WTC11 (cell line): ENCODE measurements around the gene CCDC136. TPM values are rescaled to one million over a fixed set of nuclear protein-coding genes. Genes with fewer than 3 reads are reported as not detected.
A peak's percentile ranks its signal among the peaks of the same experiment; 100 is the strongest.

Experiments
- CREB1 ChIP-seq: sonication (generic); formaldehyde crosslinking; IDR thresholded peaks from 2 replicates; pipeline ENCODE4 v1.8.0; 2023; ENCODE audit warnings: mild to moderate bottlenecking, missing genetic modification reagents
- GTF2I ChIP-seq: fragments of 250-450 bp; sonication (Bioruptor Pico); conservative IDR thresholded peaks from 2 replicates; pipeline ENCODE4 v1.4.0; 2021; ENCODE audit warnings: mild to moderate bottlenecking
- IRF2 ChIP-seq: sonication (generic); formaldehyde crosslinking; IDR thresholded peaks from 2 replicates; pipeline ENCODE4 v1.8.0; 2022; ENCODE audit warnings: low read depth, missing genetic modification reagents, borderline replicate concordance
- NR1H2 ChIP-seq: sonication (generic); formaldehyde crosslinking; IDR thresholded peaks from 2 replicates; pipeline ENCODE4 v1.9.0; 2021; ENCODE audit warnings: mild to moderate bottlenecking, moderate library complexity, missing genetic modification reagents
- OVOL2 ChIP-seq: fragments of 250-450 bp; sonication (Bioruptor Pico); IDR thresholded peaks from 2 replicates; pipeline ENCODE4 v1.9.0; 2021; ENCODE audit warnings: mild to moderate bottlenecking, borderline replicate concordance
- RELA ChIP-seq: sonication (generic); formaldehyde crosslinking; IDR thresholded peaks from 2 replicates; pipeline ENCODE4 v1.8.1; 2022; ENCODE audit warnings: missing genetic modification reagents, mild to moderate bottlenecking, borderline replicate concordance
- SMAD3 ChIP-seq: sonication (generic); formaldehyde crosslinking; IDR thresholded peaks from 2 replicates; pipeline ENCODE4 v1.8.0; 2022; ENCODE audit warnings: missing genetic modification reagents, mild to moderate bottlenecking, borderline replicate concordance
- SMAD4 ChIP-seq: sonication (generic); formaldehyde crosslinking; IDR thresholded peaks from 2 replicates; pipeline ENCODE4 v1.8.0; 2022; ENCODE audit warnings: mild to moderate bottlenecking, missing genetic modification reagents
- SOX15 ChIP-seq: fragments of 250-450 bp; sonication (Bioruptor Pico); IDR thresholded peaks from 2 replicates; pipeline ENCODE4 v1.9.0; 2021; ENCODE audit warnings: mild to moderate bottlenecking
- TCF7 ChIP-seq: sonication (generic); formaldehyde crosslinking; IDR thresholded peaks from 2 replicates; pipeline ENCODE4 v1.8.0; 2022; ENCODE audit warnings: mild to moderate bottlenecking, low read depth, missing genetic modification reagents, moderate library complexity
- ZBTB21 ChIP-seq: sonication (generic); formaldehyde crosslinking; IDR thresholded peaks from 2 replicates; pipeline ENCODE4 v1.8.1; 2023; ENCODE audit warnings: mild to moderate bottlenecking, missing genetic modification reagents, borderline replicate concordance
- ZNF121 ChIP-seq: sonication (generic); formaldehyde crosslinking; IDR thresholded peaks from 2 replicates; pipeline ENCODE4 v1.8.0; 2023; ENCODE audit warnings: missing genetic modification reagents
- total RNA-seq: library from RNA; stranded (reverse); gene quantifications from 3 replicates; pipeline ENCODE4 v1.2.3, GENCODE V29; 2021
- TF ChIP-seq, protein P1 (sequence below): sonication (generic); formaldehyde crosslinking; IDR thresholded peaks from 2 replicates; pipeline ENCODE4 v1.8.1; 2022; ENCODE audit warnings: missing genetic modification reagents, borderline replicate concordance
- TF ChIP-seq, protein P2 (sequence below): sonication (generic); formaldehyde crosslinking; IDR thresholded peaks from 2 replicates; pipeline ENCODE4 v1.8.0; 2022; ENCODE audit warnings: missing genetic modification reagents
- TF ChIP-seq, protein P3 (sequence below): sonication (generic); formaldehyde crosslinking; IDR thresholded peaks from 2 replicates; pipeline ENCODE4 v1.8.1; 2022; ENCODE audit warnings: mild to moderate bottlenecking, missing genetic modification reagents, moderate library complexity, borderline replicate concordance
- TF ChIP-seq, protein P4 (sequence below): sonication (generic); formaldehyde crosslinking; IDR thresholded peaks from 2 replicates; pipeline ENCODE4 v1.8.0; 2023; ENCODE audit warnings: missing genetic modification reagents, mild to moderate bottlenecking, borderline replicate concordance
- TF ChIP-seq, protein P5 (sequence below): sonication (generic); formaldehyde crosslinking; IDR thresholded peaks from 2 replicates; pipeline ENCODE4 v1.8.1; 2023; ENCODE audit warnings: mild to moderate bottlenecking, missing genetic modification reagents, moderate library complexity
- TF ChIP-seq, protein P6 (sequence below): fragments of 250-450 bp; sonication (Bioruptor Pico); conservative IDR thresholded peaks from 2 replicates; pipeline ENCODE4 v1.9.0; 2021; ENCODE audit warnings: mild to moderate bottlenecking
- TF ChIP-seq, protein P7 (sequence below): sonication (generic); formaldehyde crosslinking; IDR thresholded peaks from 2 replicates; pipeline ENCODE4 v1.8.1; 2022; ENCODE audit warnings: low read depth, missing genetic modification reagents, borderline replicate concordance

CCDC136 gene
- total RNA-seq, 1 experiment from 2014 or later, result 51.0 TPM

DNA sequence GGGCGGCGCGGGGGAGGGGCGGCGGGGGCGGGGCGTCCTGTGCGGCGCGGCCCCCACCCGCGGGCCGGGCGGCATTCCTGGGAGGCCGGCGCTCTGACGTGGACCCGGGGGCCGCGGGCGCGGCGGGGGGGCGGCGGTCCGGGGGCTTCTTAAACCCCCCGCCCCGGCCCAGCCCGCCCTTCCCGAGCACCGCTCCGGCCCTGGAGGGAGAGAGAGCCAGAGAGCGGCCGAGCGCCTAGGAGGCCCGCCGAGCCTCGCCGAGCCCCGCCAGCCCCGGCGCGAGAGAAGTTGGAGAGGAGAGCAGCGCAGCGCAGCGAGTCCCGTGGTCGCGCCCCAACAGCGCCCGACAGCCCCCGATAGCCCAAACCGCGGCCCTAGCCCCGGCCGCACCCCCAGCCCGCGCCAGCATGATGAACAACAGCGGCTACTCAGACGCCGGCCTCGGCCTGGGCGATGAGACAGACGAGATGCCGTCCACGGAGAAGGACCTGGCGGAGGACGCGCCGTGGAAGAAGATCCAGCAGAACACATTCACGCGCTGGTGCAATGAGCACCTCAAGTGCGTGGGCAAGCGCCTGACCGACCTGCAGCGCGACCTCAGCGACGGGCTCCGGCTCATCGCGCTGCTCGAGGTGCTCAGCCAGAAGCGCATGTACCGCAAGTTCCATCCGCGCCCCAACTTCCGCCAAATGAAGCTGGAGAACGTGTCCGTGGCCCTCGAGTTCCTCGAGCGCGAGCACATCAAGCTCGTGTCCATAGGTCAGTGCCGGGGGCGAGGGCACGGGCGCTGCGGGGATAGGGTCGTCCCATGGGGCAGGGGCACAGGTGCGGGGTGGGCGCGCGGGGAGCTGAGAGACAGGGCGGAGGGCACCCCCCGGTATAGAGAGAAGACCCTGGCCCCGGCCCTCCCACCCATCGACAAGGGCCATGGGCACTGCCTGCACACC, 38.7 kb downstream of the CCDC136 start, which contains the start of gene FLNC (continued):
- TF ChIP-seq, protein P1, sequence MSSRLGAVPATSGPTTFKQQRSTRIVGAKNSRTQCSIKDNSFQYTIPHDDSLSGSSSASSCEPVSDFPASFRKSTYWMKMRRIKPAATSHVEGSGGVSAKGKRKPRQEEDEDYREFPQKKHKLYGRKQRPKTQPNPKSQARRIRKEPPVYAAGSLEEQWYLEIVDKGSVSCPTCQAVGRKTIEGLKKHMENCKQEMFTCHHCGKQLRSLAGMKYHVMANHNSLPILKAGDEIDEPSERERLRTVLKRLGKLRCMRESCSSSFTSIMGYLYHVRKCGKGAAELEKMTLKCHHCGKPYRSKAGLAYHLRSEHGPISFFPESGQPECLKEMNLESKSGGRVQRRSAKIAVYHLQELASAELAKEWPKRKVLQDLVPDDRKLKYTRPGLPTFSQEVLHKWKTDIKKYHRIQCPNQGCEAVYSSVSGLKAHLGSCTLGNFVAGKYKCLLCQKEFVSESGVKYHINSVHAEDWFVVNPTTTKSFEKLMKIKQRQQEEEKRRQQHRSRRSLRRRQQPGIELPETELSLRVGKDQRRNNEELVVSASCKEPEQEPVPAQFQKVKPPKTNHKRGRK, result no peak
- TF ChIP-seq ZNF121, result no peak
- TF ChIP-seq OVOL2, result no peak
- TF ChIP-seq, protein P2, sequence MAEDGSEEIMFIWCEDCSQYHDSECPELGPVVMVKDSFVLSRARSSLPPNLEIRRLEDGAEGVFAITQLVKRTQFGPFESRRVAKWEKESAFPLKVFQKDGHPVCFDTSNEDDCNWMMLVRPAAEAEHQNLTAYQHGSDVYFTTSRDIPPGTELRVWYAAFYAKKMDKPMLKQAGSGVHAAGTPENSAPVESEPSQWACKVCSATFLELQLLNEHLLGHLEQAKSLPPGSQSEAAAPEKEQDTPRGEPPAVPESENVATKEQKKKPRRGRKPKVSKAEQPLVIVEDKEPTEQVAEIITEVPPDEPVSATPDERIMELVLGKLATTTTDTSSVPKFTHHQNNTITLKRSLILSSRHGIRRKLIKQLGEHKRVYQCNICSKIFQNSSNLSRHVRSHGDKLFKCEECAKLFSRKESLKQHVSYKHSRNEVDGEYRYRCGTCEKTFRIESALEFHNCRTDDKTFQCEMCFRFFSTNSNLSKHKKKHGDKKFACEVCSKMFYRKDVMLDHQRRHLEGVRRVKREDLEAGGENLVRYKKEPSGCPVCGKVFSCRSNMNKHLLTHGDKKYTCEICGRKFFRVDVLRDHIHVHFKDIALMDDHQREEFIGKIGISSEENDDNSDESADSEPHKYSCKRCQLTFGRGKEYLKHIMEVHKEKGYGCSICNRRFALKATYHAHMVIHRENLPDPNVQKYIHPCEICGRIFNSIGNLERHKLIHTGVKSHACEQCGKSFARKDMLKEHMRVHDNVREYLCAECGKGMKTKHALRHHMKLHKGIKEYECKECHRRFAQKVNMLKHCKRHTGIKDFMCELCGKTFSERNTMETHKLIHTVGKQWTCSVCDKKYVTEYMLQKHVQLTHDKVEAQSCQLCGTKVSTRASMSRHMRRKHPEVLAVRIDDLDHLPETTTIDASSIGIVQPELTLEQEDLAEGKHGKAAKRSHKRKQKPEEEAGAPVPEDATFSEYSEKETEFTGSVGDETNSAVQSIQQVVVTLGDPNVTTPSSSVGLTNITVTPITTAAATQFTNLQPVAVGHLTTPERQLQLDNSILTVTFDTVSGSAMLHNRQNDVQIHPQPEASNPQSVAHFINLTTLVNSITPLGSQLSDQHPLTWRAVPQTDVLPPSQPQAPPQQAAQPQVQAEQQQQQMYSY, result peak; percentile 60
- TF ChIP-seq CREB1 (CRISPR knock-in tag), result peak; percentile 87; the same call in 1 of the 2 replicates
- TF ChIP-seq SOX15, result no peak
- TF ChIP-seq IRF2 (CRISPR knock-in tag), result no peak
- TF ChIP-seq, protein P3, sequence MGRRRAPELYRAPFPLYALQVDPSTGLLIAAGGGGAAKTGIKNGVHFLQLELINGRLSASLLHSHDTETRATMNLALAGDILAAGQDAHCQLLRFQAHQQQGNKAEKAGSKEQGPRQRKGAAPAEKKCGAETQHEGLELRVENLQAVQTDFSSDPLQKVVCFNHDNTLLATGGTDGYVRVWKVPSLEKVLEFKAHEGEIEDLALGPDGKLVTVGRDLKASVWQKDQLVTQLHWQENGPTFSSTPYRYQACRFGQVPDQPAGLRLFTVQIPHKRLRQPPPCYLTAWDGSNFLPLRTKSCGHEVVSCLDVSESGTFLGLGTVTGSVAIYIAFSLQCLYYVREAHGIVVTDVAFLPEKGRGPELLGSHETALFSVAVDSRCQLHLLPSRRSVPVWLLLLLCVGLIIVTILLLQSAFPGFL (CRISPR knock-in tag), result no peak
- no peak for TF ChIP-seq TCF7
- TF ChIP-seq, protein P4, sequence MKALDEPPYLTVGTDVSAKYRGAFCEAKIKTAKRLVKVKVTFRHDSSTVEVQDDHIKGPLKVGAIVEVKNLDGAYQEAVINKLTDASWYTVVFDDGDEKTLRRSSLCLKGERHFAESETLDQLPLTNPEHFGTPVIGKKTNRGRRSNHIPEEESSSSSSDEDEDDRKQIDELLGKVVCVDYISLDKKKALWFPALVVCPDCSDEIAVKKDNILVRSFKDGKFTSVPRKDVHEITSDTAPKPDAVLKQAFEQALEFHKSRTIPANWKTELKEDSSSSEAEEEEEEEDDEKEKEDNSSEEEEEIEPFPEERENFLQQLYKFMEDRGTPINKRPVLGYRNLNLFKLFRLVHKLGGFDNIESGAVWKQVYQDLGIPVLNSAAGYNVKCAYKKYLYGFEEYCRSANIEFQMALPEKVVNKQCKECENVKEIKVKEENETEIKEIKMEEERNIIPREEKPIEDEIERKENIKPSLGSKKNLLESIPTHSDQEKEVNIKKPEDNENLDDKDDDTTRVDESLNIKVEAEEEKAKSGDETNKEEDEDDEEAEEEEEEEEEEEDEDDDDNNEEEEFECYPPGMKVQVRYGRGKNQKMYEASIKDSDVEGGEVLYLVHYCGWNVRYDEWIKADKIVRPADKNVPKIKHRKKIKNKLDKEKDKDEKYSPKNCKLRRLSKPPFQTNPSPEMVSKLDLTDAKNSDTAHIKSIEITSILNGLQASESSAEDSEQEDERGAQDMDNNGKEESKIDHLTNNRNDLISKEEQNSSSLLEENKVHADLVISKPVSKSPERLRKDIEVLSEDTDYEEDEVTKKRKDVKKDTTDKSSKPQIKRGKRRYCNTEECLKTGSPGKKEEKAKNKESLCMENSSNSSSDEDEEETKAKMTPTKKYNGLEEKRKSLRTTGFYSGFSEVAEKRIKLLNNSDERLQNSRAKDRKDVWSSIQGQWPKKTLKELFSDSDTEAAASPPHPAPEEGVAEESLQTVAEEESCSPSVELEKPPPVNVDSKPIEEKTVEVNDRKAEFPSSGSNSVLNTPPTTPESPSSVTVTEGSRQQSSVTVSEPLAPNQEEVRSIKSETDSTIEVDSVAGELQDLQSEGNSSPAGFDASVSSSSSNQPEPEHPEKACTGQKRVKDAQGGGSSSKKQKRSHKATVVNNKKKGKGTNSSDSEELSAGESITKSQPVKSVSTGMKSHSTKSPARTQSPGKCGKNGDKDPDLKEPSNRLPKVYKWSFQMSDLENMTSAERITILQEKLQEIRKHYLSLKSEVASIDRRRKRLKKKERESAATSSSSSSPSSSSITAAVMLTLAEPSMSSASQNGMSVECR, result peak; percentile 98
- no peak for TF ChIP-seq NR1H2 (CRISPR knock-in tag)
- no peak for TF ChIP-seq GTF2I (CRISPR knock-in tag)
- TF ChIP-seq SMAD4, result peak; percentile 46; the same call in 1 of the 2 replicates
- peak; percentile 91 for TF ChIP-seq SMAD3
- TF ChIP-seq, protein P5, sequence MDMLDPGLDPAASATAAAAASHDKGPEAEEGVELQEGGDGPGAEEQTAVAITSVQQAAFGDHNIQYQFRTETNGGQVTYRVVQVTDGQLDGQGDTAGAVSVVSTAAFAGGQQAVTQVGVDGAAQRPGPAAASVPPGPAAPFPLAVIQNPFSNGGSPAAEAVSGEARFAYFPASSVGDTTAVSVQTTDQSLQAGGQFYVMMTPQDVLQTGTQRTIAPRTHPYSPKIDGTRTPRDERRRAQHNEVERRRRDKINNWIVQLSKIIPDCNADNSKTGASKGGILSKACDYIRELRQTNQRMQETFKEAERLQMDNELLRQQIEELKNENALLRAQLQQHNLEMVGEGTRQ, result no peak
- TF ChIP-seq, protein P6, sequence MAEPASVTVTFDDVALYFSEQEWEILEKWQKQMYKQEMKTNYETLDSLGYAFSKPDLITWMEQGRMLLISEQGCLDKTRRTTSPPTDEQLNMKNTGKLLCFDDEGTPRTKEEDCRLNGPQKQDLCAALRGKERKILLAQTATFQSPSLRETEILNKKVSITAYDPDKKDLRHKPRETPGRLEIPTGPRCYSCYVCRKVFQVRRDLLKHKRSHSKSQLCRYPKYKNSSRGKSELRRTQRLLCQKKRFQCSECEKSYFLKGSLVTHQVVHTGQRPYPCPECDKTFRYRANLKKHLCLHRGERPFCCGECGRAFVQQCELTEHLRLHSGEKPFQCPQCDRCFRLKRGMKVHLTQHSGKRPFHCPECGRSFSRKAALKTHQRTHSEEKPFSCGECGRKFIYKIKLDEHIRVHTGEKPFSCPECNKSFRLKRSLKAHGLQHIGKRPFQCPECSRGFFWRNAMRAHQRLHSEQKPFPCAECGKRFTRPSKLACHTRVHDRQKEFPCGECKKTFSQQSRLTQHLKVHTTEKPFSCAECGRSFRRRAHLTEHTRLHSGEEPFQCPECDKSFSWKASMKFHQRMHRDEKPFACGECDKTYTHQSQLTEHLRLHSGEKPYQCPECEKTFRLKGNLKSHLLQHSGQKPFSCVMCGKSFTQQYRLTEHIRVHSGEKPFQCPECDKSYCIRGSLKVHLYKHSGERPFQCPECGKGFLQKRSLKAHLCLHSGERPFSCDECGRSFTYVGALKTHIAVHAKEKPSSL (CRISPR knock-in tag), result no peak
- no peak for TF ChIP-seq ZBTB21 (CRISPR knock-in tag)
- TF ChIP-seq, protein P7, sequence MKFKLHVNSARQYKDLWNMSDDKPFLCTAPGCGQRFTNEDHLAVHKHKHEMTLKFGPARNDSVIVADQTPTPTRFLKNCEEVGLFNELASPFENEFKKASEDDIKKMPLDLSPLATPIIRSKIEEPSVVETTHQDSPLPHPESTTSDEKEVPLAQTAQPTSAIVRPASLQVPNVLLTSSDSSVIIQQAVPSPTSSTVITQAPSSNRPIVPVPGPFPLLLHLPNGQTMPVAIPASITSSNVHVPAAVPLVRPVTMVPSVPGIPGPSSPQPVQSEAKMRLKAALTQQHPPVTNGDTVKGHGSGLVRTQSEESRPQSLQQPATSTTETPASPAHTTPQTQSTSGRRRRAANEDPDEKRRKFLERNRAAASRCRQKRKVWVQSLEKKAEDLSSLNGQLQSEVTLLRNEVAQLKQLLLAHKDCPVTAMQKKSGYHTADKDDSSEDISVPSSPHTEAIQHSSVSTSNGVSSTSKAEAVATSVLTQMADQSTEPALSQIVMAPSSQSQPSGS (CRISPR knock-in tag), result no peak
- TF ChIP-seq RELA (CRISPR knock-in tag), result no peak
- TF ChIP-seq, all 79 proteins: peak for 28
